Gastrocnemius medialis (tissue), 4 donors: ENCODE data around the gene SUN1. TPM values are rescaled to one million over a fixed set of nuclear protein-coding genes. Genes with fewer than 3 reads are reported as not detected.

Experiments used
- ATAC-seq, 2 donors: fragments of 150-250 bp; one replicate each; pipeline ENCODE4 v1.9.1; 2016
- DNase-seq, 2 donors: peaks; one replicate each; pipeline ENCODE4 v3.0.0-alpha.2; 2019
- H3K27ac ChIP-seq, 4 donors: fragments of 200-600 bp; sonication (generic); 1 replicate in 1 of 4; 2 replicates in 3 of 4; pipeline ENCODE4 v1.5.1; 2016 to 2018; ENCODE audit warnings: mild to moderate bottlenecking in 2 of 4, moderate library complexity in 1 of 4
- H3K27me3 ChIP-seq, 3 donors: fragments of 200-600 bp; sonication (generic) in 2 of 3; 1 replicate in 1 of 3; 2 replicates in 2 of 3; pipeline versions ENCODE4 v1.5.1 to v1.6.0; 2016 to 2019; ENCODE audit warnings: mild to moderate bottlenecking in 1 of 3, moderate library complexity in 1 of 3
- H3K36me3 ChIP-seq, 2 donors: fragments of 200-600 bp; sonication (generic) in 1 of 2; one replicate each; pipeline ENCODE4 v1.5.1; 2017 to 2018
- H3K4me1 ChIP-seq, 2 donors: fragments of 200-600 bp; sonication (generic) in 1 of 2; one replicate each; pipeline ENCODE4 v1.5.1; 2016 to 2017; ENCODE audit warnings: mild to moderate bottlenecking in 2 of 2
- H3K4me3 ChIP-seq, 4 donors: fragments of 200-600 bp; sonication (generic) in 3 of 4; 1 replicate in 1 of 4; 2 replicates in 3 of 4; pipeline ENCODE4 v1.5.1; 2016 to 2019; ENCODE audit warnings: mild to moderate bottlenecking in 2 of 4
- H3K9me3 ChIP-seq, 3 donors: fragments of 200-600 bp; sonication (generic) in 2 of 3; 1 replicate in 1 of 3; 2 replicates in 2 of 3; pipeline ENCODE4 v1.5.1; 2016 to 2019
- CTCF ChIP-seq, 5 experiments: fragments of 450-650 bp in 3 of 5; fragments of 200-600 bp in 2 of 5; sonication (generic) in 2 of 5; IDR thresholded peaks in 4 of 5; conservative IDR thresholded peaks in 1 of 5; 1 replicate in 4 of 5; 2 replicates in 1 of 5; pipeline ENCODE4 v1.5.1; 2016 to 2019; ENCODE audit warnings: antibody characterized with exemption in 5 of 5, mild to moderate bottlenecking in 3 of 5, moderate library complexity in 3 of 5
- POLR2A ChIP-seq, 2 donors: fragments of 450-650 bp; IDR thresholded peaks; one replicate each; pipeline ENCODE4 v1.6.1; 2017; ENCODE audit warnings: antibody characterized with exemption in 2 of 2, mild to moderate bottlenecking in 2 of 2, moderate library complexity in 2 of 2
- in situ Hi-C, 4 donors: fragments of 200-750 bp; cut with MboI; loops; one replicate each; pipeline versions ENCODE4 v1.15.0 to v1.8.0; 2017; ENCODE audit warnings: low sequenced_read_pairs in 4 of 4
- intact Hi-C: fragments of 100-400 bp; cut with DNase I; formaldehyde crosslinking; loops from one replicate; pipeline ENCODE4 v1.15.1; 2023; ENCODE audit warnings: low total_unique reads
- total RNA-seq, 4 donors: library from RNA; depleted of rRNA; stranded (reverse); fragments of >200 nt; gene quantifications; one replicate each; pipeline versions ENCODE4 v1.1.0 to v1.2.3, GENCODE V29; 2016

The SUN1 gene
- total RNA-seq, 4 donors from 2014 or later, result 112 to 154 (median 132) TPM

- ATAC-seq (no peak), DNase-seq (no peak)
- no peaks in the 10 kb centered on the region for H3K27me3 ChIP-seq
- H3K9me3 ChIP-seq, result no peaks in the 10 kb centered on the region
- intact Hi-C loops (no loop called here), in situ Hi-C loops (loop anchor here in 1 of 4 donors (10.0 kb wide), 1 partner anchor 78 kb away; no protein-coding TSS in a partner anchor)
- no peak for TF ChIP-seq CTCF (IDR thresholded peaks at IDR 0.05 in 4 of 5, conservative IDR thresholded peaks at IDR 0.05 in 1 of 5)
- TF ChIP-seq POLR2A (IDR thresholded peaks at IDR 0.05), result no peak
- peaks cover 0 to 82% of the 10 kb centered on the region in 2 donors for H3K36me3 ChIP-seq
- peaks cover 6 to 11% of the 10 kb centered on the region in 2 donors for H3K4me1 ChIP-seq
- H3K27ac ChIP-seq, result no peak overlapping the region
- H3K4me3 ChIP-seq, result no peak overlapping the region
Observed at GRCh38 chr7:863106-863505, 30.8 kb downstream of the SUN1 start.

GRCh38 chr7:865921-866320 lies 33.6 kb downstream of the SUN1 start:
- TF ChIP-seq CTCF (IDR thresholded peaks at IDR 0.05 in 4 of 5, conservative IDR thresholded peaks at IDR 0.05 in 1 of 5) (no peak), POLR2A (IDR thresholded peaks at IDR 0.05) (no peak)
- in situ Hi-C loops (loop anchor here in 1 of 4 donors (10.0 kb wide), 1 partner anchor 81 kb away; no protein-coding TSS in a partner anchor), intact Hi-C loops (no loop called here)
- Histone ChIP-seq H3K27ac (peak overlapping the region; percentile 76 to 84 (median 78)), H3K27me3 (no peaks in the 10 kb centered on the region), H3K4me1 (peaks cover 6 to 12% of the 10 kb centered on the region in 2 donors), H3K4me3 (no peak overlapping the region), H3K9me3 (no peaks in the 10 kb centered on the region), H3K36me3 (peaks cover 0 to 72% of the 10 kb centered on the region in 2 donors)
- ATAC-seq (no peak), DNase-seq (no peak)

DNA sequence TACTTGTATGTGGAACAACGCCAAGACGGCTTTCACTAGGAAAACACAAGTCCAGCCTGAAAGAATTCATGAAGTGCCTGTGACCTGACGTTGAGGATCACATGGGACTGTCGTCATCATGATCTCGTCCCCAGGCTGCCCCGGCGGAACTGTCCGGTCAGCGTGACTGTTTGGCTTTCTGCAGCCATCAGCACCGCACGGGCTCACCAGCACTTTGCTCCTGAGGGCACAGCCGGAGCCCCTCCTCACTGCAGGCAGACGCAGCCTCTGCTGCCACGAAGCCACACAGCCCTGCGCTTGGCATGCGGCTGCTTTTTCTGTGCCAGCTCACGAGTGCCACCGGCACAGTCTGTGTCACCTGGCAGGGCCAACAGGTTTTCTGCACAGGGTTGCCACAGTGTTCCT lies 34.7 kb downstream of the SUN1 start:
- no peaks in the 10 kb centered on the region for H3K9me3 ChIP-seq
- DNase-seq (peak; percentile 54 to 75), ATAC-seq (peak; percentile 71 to 77)
- peaks cover 6 to 12% of the 10 kb centered on the region in 2 donors for H3K4me1 ChIP-seq
- TF ChIP-seq CTCF (IDR thresholded peaks at IDR 0.05 in 4 of 5, conservative IDR thresholded peaks at IDR 0.05 in 1 of 5), result no peak
- no peak for TF ChIP-seq POLR2A (IDR thresholded peaks at IDR 0.05)
- H3K27ac ChIP-seq, result peak overlapping the region; percentile 76 to 84 (median 78)
- peaks cover 0 to 66% of the 10 kb centered on the region in 2 donors for H3K36me3 ChIP-seq
- in situ Hi-C loops, result loop anchor here in 1 of 4 donors (10.0 kb wide), 1 partner anchor 82 kb away; no protein-coding TSS in a partner anchor
- intact Hi-C loops, result no loop called here
- no peak overlapping the region for H3K4me3 ChIP-seq
- no peaks in the 10 kb centered on the region for H3K27me3 ChIP-seq

- Histone ChIP-seq H3K4me1 (peaks cover 6 to 12% of the 10 kb centered on the region in 2 donors), H3K27me3 (no peaks in the 10 kb centered on the region), H3K9me3 (no peaks in the 10 kb centered on the region), H3K4me3 (no peak overlapping the region), H3K36me3 (peaks cover 0 to 67% of the 10 kb centered on the region in 2 donors), H3K27ac (peak overlapping the region; percentile 76 to 84 (median 78))
- ATAC-seq, result peak; percentile 49 to 80
- intact Hi-C loops, result no loop called here
- in situ Hi-C loops, result loop anchor here in 1 of 4 donors (10.0 kb wide), 1 partner anchor 83 kb away; no protein-coding TSS in a partner anchor
- DNase-seq, result peak; percentile 44 to 75
- TF ChIP-seq CTCF (IDR thresholded peaks at IDR 0.05 in 4 of 5, conservative IDR thresholded peaks at IDR 0.05 in 1 of 5), result no peak
- no peak for TF ChIP-seq POLR2A (IDR thresholded peaks at IDR 0.05)
Observed at GRCh38 chr7:867406-868188, 35.3 kb downstream of the SUN1 start.
